NAMALWA (cell line): ENCODE results near the gene SPOUT1.

Experiments
- DNase-seq: peaks from one replicate; pipeline ENCODE4 v3.0.0-alpha.2; 2015; ENCODE audit warnings: low spot score

The SPOUT1 gene

GRCh38 chr9:128771745-128772519 lies 57.7 kb downstream of the SPOUT1 start, which contains the start of gene ZER1:
ZER1 (minus strand) TSS chr9:128771927; CDS start chr9:128755565, 16,362 bp downstream.
- DNase-seq = peak; percentile 90

GRCh38 chr9:128771094-128771721 lies 58.4 kb downstream of the SPOUT1 start:
- peak; percentile 45 for DNase-seq

GRCh38 chr9:128770286-128771030 lies 59.1 kb downstream of the SPOUT1 start:
- DNase-seq = no peak
